Activated naive CD4-positive, alpha-beta T cell treated with anti-CD3 and anti-CD28 coated beads, Interleukin-2, amount 50 U/mL, for 24 hours (primary cell): Measurements from ENCODE around the gene ZNF154.

Source experiments
- H3K27ac Mint-ChIP-seq: one replicate; pipeline ENCODE4 v1.8.0; 2021; ENCODE audit warnings: mild to moderate bottlenecking, mixed read lengths
- H3K27me3 Mint-ChIP-seq: one replicate; pipeline ENCODE4 v1.8.0; 2021; ENCODE audit warnings: mixed read lengths
- H3K36me3 Mint-ChIP-seq: one replicate; pipeline ENCODE4 v1.8.0; 2021; ENCODE audit warnings: mixed read lengths
- H3K4me1 Mint-ChIP-seq: one replicate; pipeline ENCODE4 v1.8.0; 2021; ENCODE audit warnings: mixed read lengths
- H3K4me3 Mint-ChIP-seq: one replicate; pipeline ENCODE4 v1.8.0; 2021; ENCODE audit warnings: mild to moderate bottlenecking, mixed read lengths
- H3K9me3 Mint-ChIP-seq: one replicate; pipeline ENCODE4 v1.8.0; 2021; ENCODE audit warnings: mixed read lengths

Gene ZNF154

GRCh38 chr19:57701625-57702024, 7.4 kb downstream of the ZNF154 start:
- Mint-ChIP-seq H3K27me3 (peaks cover 2% of the 10 kb centered on the region), H3K36me3 (peaks cover 77% of the 10 kb centered on the region), H3K4me3 (no peak overlapping the region), H3K27ac (no peak overlapping the region), H3K4me1 (peaks cover 4% of the 10 kb centered on the region), H3K9me3 (peaks cover 28% of the 10 kb centered on the region)

DNA sequence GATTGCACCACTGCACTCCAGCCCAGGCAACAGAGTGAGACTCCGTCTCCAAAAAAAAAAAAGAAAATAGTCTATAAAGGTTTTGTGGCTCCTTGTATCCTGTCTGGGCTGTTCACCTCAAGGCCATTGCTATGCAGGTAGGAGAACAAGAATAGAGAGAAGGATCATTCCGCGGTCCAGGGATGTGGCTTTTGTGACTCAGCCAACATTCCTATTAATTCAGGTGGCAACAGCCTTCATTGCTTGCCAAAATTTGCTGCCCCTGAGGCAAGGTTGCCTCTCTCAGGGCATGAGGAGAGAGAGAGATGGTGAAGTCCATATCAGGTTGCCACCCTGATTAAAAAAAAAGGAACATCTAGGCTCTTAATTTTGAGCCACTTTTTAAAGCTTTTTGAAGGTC, 19.3 kb downstream of the ZNF154 start:
- no peaks in the 10 kb centered on the region for H3K27me3 Mint-ChIP-seq
- peaks cover 8% of the 10 kb centered on the region for H3K4me1 Mint-ChIP-seq
- peaks cover 17% of the 10 kb centered on the region for H3K9me3 Mint-ChIP-seq
- peaks cover 69% of the 10 kb centered on the region for H3K36me3 Mint-ChIP-seq
- no peak overlapping the region for H3K4me3 Mint-ChIP-seq
- H3K27ac Mint-ChIP-seq: no peak overlapping the region

DNA sequence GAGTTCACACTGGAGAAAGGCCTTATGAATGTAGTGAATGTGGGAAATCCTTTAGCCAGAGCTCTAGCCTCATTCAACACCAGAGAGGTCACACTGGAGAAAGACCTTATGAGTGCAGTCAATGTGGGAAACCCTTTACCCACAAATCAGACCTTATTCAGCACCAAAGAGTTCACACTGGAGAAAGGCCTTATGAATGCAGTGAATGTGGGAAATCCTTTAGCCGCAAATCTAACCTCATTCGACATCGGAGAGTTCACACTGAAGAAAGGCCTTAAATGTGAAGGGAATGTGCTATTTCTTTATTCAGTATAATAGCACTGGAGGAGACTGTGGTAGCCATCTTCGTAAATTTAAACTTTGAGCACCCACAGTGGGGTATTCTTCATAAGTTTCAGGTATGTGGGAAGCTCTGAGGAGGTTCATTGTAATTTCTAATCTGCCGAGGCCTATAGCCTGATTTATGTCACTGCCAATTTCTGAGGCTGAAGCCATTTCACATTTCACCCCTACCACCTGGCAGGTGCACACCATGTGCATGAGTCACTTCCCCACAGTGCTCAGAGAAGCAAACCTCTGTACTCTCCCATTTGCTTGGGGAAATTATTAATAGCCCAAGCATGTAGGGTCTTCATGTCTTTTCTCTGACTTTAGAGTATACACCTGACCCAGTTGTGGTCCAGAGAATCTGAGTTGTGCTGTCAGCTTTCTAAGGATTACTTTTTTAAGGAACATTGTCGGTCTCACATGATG, 20.8 kb downstream of the ZNF154 start:
- Mint-ChIP-seq H3K27ac (no peak overlapping the region), H3K27me3 (no peaks in the 10 kb centered on the region), H3K9me3 (peaks cover 28% of the 10 kb centered on the region), H3K4me3 (no peak overlapping the region), H3K4me1 (peaks cover 24% of the 10 kb centered on the region), H3K36me3 (peaks cover 76% of the 10 kb centered on the region)

DNA sequence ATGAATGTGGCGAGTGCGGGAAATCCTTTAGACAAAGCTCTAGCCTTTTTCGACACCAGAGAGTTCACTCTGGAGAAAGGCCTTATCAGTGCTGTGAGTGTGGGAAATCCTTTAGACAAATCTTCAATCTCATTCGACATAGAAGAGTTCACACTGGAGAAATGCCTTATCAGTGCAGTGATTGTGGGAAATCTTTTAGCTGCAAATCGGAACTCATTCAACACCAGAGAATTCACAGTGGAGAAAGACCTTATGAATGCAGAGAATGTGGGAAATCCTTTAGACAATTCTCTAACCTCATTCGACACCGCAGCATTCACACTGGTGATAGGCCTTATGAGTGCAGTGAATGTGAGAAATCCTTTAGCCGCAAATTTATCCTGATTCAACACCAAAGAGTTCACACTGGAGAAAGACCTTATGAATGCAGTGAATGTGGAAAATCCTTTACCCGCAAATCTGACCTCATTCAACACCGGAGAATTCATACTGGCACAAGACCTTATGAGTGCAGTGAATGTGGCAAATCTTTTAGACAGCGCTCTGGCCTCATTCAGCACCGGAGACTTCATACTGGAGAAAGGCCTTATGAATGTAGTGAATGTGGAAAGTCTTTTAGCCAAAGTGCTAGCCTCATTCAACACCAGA, 21.5 kb downstream of the ZNF154 start:
- Mint-ChIP-seq H3K9me3 (peaks cover 35% of the 10 kb centered on the region), H3K27me3 (no peaks in the 10 kb centered on the region), H3K36me3 (peaks cover 77% of the 10 kb centered on the region), H3K27ac (no peak overlapping the region), H3K4me3 (no peak overlapping the region), H3K4me1 (peaks cover 31% of the 10 kb centered on the region)

DNA sequence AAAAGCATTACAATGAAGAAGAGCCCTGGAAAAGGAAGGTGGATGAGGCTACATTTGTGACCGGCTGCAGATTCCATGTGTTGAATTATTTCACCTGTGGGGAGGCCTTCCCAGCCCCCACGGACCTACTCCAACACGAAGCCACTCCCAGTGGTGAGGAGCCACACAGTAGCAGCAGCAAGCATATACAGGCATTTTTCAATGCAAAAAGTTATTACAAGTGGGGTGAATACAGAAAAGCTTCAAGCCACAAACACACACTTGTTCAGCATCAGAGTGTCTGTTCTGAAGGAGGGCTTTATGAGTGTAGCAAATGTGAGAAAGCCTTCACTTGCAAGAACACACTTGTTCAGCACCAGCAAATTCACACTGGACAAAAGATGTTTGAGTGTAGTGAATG, 22.3 kb downstream of the ZNF154 start:
- no peak overlapping the region for H3K4me3 Mint-ChIP-seq
- H3K27me3 Mint-ChIP-seq: no peaks in the 10 kb centered on the region
- no peak overlapping the region for H3K27ac Mint-ChIP-seq
- peaks cover 39% of the 10 kb centered on the region for H3K9me3 Mint-ChIP-seq
- peaks cover 82% of the 10 kb centered on the region for H3K36me3 Mint-ChIP-seq
- H3K4me1 Mint-ChIP-seq: peaks cover 36% of the 10 kb centered on the region

DNA sequence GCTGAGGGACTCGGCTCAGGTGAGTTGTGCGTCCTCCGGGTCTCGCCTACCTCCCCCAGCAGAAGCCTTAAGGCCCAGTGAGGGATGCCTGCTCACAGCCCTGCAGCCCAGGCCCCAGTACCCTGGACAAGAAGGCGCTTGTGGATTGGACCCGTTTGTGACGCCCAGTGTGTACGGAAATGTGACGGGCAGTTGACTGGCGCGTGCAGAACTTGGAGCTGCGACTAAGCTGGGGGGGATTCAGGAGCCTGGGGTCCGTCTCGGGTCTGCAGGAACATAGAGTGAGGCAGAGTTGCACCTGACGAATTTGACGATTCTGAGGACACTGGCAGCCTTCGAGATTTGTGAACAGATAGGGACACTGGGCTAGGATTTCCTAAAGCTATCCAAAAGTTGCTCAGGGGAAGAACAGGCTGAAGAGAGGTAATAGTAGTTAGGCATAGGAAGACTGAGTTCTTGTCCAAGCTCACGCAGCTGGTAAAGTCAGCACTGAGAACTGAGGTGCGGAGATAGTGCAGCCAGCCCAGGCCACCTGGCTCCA, 26.7 kb downstream of the ZNF154 start:
- peaks cover 54% of the 10 kb centered on the region for H3K9me3 Mint-ChIP-seq
- peak overlapping the region; percentile 97 for H3K4me3 Mint-ChIP-seq
- no peaks in the 10 kb centered on the region for H3K27me3 Mint-ChIP-seq
- peak overlapping the region; percentile 96 for H3K27ac Mint-ChIP-seq
- peaks cover 41% of the 10 kb centered on the region for H3K4me1 Mint-ChIP-seq
- peaks cover 57% of the 10 kb centered on the region for H3K36me3 Mint-ChIP-seq

- Mint-ChIP-seq H3K4me1 (no peaks in the 10 kb centered on the region), H3K9me3 (peaks cover 19% of the 10 kb centered on the region)
Measured at GRCh38 chr19:57675881-57676280, 33.1 kb downstream of the ZNF154 start.

DNA sequence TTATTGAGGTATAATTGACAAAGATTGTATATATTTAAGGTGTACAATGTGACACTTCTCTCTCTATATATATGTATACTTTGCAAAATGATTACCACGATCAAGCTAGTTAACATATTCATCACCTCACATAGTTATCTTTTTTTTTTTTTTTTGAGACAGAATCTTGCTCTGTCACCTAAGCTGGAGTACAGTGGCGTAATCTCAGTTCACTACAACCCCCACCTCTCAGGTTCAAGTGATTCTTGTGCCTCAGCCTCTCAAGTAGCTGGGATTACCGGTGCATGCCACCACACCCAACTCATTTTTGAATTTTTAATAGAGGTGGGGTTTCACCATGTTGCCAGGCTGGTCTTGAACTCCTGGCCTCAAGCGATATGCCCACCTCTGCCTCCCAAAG, 36.5 kb downstream of the ZNF154 start:
- Mint-ChIP-seq H3K36me3 (no peaks in the 10 kb centered on the region), H3K4me3 (no peak overlapping the region), H3K27ac (no peak overlapping the region), H3K9me3 (peaks cover 4% of the 10 kb centered on the region), H3K4me1 (no peaks in the 10 kb centered on the region), H3K27me3 (peaks cover 13% of the 10 kb centered on the region)

More at GRCh38 chr19:57675881-57676280, 33.1 kb downstream of the ZNF154 start:
- H3K4me3 Mint-ChIP-seq: no peak overlapping the region
- peaks cover 8% of the 10 kb centered on the region for H3K27me3 Mint-ChIP-seq
- H3K36me3 Mint-ChIP-seq: peaks cover 3% of the 10 kb centered on the region
- H3K27ac Mint-ChIP-seq: no peak overlapping the region

GRCh38 chr19:57671124-57671895, 37.7 kb downstream of the ZNF154 start:
- H3K4me1 Mint-ChIP-seq: no peaks in the 10 kb centered on the region
- no peak overlapping the region for H3K27ac Mint-ChIP-seq
- H3K27me3 Mint-ChIP-seq: peaks cover 15% of the 10 kb centered on the region
- no peaks in the 10 kb centered on the region for H3K36me3 Mint-ChIP-seq
- H3K9me3 Mint-ChIP-seq: peaks cover 4% of the 10 kb centered on the region
- H3K4me3 Mint-ChIP-seq: no peak overlapping the region

DNA sequence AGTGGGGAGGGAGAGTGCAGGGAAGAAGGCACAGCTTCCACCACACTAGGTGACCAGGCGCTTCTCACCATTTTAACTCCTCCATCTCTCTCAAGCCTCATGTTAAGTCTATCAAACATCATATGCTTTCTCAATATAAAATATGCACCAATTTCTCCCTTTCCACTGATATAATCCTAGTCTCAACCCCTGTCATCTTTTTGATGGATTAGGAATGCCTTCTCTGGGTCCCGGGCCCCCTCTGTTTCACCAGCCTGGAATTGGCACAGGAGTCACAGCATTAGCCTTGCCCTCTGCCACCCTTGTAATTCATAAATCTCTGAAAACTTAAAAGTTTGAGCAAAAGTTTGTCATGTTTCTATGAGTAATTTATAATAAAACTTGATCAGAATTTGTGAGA, 40.4 kb downstream of the ZNF154 start, which contains the start of gene ZSCAN4:
Gene ZSCAN4 (plus strand): TSS at position 301 of the 400 bp plus-strand sequence. CDS start 7,211 bp downstream, outside the sequence.
- H3K36me3 Mint-ChIP-seq: no peaks in the 10 kb centered on the region
- H3K4me3 Mint-ChIP-seq: no peak within 1 kb of the TSS

GRCh38 chr19:57667228-57667627, 41.8 kb downstream of the ZNF154 start:
- H3K4me3 Mint-ChIP-seq: no peak overlapping the region
- H3K27ac Mint-ChIP-seq: no peak overlapping the region
- peaks cover 4% of the 10 kb centered on the region for H3K9me3 Mint-ChIP-seq
- H3K27me3 Mint-ChIP-seq: peaks cover 20% of the 10 kb centered on the region
- no peaks in the 10 kb centered on the region for H3K36me3 Mint-ChIP-seq
- H3K4me1 Mint-ChIP-seq: peaks cover 4% of the 10 kb centered on the region

More for the DNA sequence above, 40.4 kb downstream of the ZNF154 start, which contains the start of gene ZSCAN4:
- Mint-ChIP-seq H3K4me1 (peaks cover 4% of the 10 kb centered on the region), H3K27me3 (peaks cover 19% of the 10 kb centered on the region), H3K9me3 (peaks cover 4% of the 10 kb centered on the region), H3K27ac (no peak within 1 kb of the TSS)

- Mint-ChIP-seq H3K27me3 (peaks cover 21% of the 10 kb centered on the region), H3K4me3 (no peak overlapping the region), H3K27ac (no peak overlapping the region), H3K9me3 (peaks cover 5% of the 10 kb centered on the region), H3K4me1 (peaks cover 4% of the 10 kb centered on the region), H3K36me3 (no peaks in the 10 kb centered on the region)
Measured at GRCh38 chr19:57665261-57665806, 43.7 kb downstream of the ZNF154 start.

DNA sequence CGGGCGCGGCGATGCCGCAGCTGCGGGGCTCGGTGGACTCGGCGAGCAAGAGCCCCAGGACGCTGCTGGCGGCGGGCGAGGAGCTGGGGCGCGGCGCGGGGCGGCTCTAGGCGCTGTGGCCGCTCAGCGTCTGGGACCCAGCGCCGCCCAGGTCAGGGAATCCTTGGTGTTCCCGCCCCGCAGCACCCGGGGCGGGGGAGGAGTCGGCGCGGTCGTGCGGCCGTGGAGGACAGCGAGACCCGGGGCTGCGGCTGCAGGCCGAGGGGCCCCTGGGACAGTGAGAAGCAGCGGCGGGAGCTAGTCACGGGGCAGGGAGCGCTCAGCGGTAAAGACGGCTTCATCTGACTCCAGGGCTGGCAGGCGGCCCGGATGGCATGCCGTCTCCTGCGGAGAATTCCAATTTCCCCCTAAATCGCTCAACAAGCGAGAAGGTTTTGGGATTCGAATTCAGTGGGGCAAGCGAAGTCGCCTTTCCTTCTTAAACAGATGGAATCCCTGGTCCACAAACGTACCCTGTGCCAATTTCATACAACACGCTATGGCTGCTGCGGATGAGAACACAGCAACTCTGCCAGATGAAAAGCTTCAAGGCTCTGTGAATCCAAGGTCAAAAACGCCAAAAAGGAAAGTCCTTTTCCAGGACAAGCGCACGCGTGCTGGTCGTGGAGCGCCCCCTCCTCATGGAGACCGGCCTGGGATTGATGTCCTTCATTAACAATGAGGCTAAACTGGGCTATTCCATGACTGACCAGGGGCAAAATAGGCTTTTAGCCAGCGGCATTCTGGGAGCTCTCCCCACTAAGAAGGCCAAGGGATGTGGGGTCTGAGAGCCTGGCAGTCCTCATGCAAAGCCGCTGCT, 44.5 kb downstream of the ZNF154 start:
- Mint-ChIP-seq H3K27me3 (peaks cover 24% of the 10 kb centered on the region), H3K4me3 (peak overlapping the region; percentile 76), H3K4me1 (peaks cover 4% of the 10 kb centered on the region)

DNA sequence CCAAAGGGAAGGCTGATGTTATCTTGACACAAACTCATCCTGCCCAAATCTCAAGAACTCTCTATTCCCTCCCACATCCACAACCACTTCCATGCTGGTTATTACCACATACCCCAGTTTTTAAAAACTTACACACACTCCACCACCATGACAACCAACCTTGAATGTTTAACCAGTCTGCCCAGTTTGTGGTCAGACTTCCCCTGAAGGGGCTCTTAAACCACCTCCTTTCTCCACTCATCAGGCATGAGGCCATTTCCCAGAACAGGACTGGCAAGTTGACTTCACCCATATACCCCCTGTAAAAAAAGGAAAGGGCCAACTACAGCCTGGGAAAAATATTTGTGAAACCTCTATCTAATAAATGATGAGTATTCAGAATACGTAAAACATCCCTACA, 52.7 kb downstream of the ZNF154 start:
- no peak overlapping the region for H3K4me3 Mint-ChIP-seq
- H3K27me3 Mint-ChIP-seq: peaks cover 32% of the 10 kb centered on the region
- H3K36me3 Mint-ChIP-seq: peaks cover 28% of the 10 kb centered on the region
- H3K9me3 Mint-ChIP-seq: peaks cover 49% of the 10 kb centered on the region
- no peak overlapping the region for H3K27ac Mint-ChIP-seq
- peaks cover 4% of the 10 kb centered on the region for H3K4me1 Mint-ChIP-seq

More for the DNA sequence above, 44.5 kb downstream of the ZNF154 start:
- Mint-ChIP-seq H3K27ac (no peak overlapping the region), H3K36me3 (no peaks in the 10 kb centered on the region), H3K9me3 (peaks cover 5% of the 10 kb centered on the region)
